Embryonic facial prominence (tissue), 1 donor: ENCODE results near the gene TNRC6C.
"Not testable (repeated sequence)": the region's sequence is repeated elsewhere in the genome, so short reads cannot be mapped to it uniquely, and the experiment has no call there.

Experiments used
- DNase-seq: peaks from one replicate; pipeline ENCODE4 v3.0.0-alpha.2; 2016; ENCODE audit errors: extremely low spot score

TNRC6C gene

GRCh38 chr17:78082355-78082872 lies 123.9 kb downstream of the TNRC6C start:
- not testable (repeated sequence) for DNase-seq

GRCh38 chr17:78082988-78083387 lies 124.5 kb downstream of the TNRC6C start:
- no peak for DNase-seq

GRCh38 chr17:78086740-78087139 lies 128.2 kb downstream of the TNRC6C start:
- DNase-seq, result no peak

GRCh38 chr17:78088529-78088928 lies 130.0 kb downstream of the TNRC6C start:
- no peak for DNase-seq

- DNase-seq, result no peak
These were observed 131.2 kb downstream of the TNRC6C start for GRCh38 chr17:78089576-78090281.

GRCh38 chr17:78092794-78093324 lies 134.4 kb downstream of the TNRC6C start:
- DNase-seq, result no peak

GRCh38 chr17:78095035-78095434 lies 136.5 kb downstream of the TNRC6C start:
- DNase-seq, result no peak

GRCh38 chr17:78096093-78096492 lies 137.6 kb downstream of the TNRC6C start:
- no peak for DNase-seq

- no peak for DNase-seq
These were observed 142.6 kb downstream of the TNRC6C start for GRCh38 chr17:78101112-78101511.

GRCh38 chr17:78101542-78101941 lies 143.0 kb downstream of the TNRC6C start:
- DNase-seq, result no peak

- DNase-seq, result no peak
These were observed 144.8 kb downstream of the TNRC6C start for GRCh38 chr17:78103311-78103710.

- no peak for DNase-seq
These were observed 146.0 kb downstream of the TNRC6C start for GRCh38 chr17:78104540-78104941.

- no peak for DNase-seq
These were observed 146.6 kb downstream of the TNRC6C start for GRCh38 chr17:78105101-78105500.

- no peak for DNase-seq
These were observed 147.0 kb downstream of the TNRC6C start for GRCh38 chr17:78105551-78105950.

GRCh38 chr17:78106211-78106610 lies 147.7 kb downstream of the TNRC6C start:
- DNase-seq, result no peak

GRCh38 chr17:78107457-78107856 lies 149.0 kb downstream of the TNRC6C start:
- DNase-seq, result no peak

- DNase-seq, result no peak
These were observed 149.6 kb downstream of the TNRC6C start for GRCh38 chr17:78107976-78108725.

- DNase-seq, result no peak
These were observed 150.4 kb downstream of the TNRC6C start for GRCh38 chr17:78108726-78109488.

GRCh38 chr17:78109489-78109761 lies 150.9 kb downstream of the TNRC6C start:
- no peak for DNase-seq

GRCh38 chr17:78110363-78111015 lies 152.0 kb downstream of the TNRC6C start:
- DNase-seq, result no peak

- no peak for DNase-seq
These were observed 152.7 kb downstream of the TNRC6C start for GRCh38 chr17:78111016-78111726.
